ENCODE measurements around the gene LRRC18. TPM values are rescaled to one million over a fixed set of nuclear protein-coding genes. Genes with fewer than 3 reads are reported as not detected.

The LRRC18 gene
- total RNA-seq, 1 donor from 2014 or later: not detected

- Histone ChIP-seq H3K27me3 (no peaks in the 10 kb centered on the region), H3K36me3 (no peaks in the 10 kb centered on the region), H3K27ac (no peak overlapping the region), H3K9me3 (no peaks in the 10 kb centered on the region), H3K4me3 (no peak overlapping the region), H3K4me1 (no peaks in the 10 kb centered on the region)
- TF ChIP-seq CTCF (IDR thresholded peaks at IDR 0.05): no peak
- no peak for DNase-seq (ENCODE audit: low spot score in 2 of 2)
- intact Hi-C loops (cut with DNase I): loop anchor here (10.0 kb wide), 1 partner anchor 435 kb away; no protein-coding TSS in a partner anchor
Observed at GRCh38 chr10:48970046-48970445, 30.4 kb upstream of the LRRC18 start.

GRCh38 chr10:48968036-48968435, 28.4 kb upstream of the LRRC18 start:
- no peak for TF ChIP-seq CTCF (IDR thresholded peaks at IDR 0.05)
- intact Hi-C loops (cut with DNase I): no loop called here
- no peak overlapping the region for H3K4me3 ChIP-seq
- no peaks in the 10 kb centered on the region for H3K4me1 ChIP-seq
- H3K36me3 ChIP-seq: no peaks in the 10 kb centered on the region
- no peak for DNase-seq (ENCODE audit: low spot score in 2 of 2)
- H3K27ac ChIP-seq: no peak overlapping the region
- H3K27me3 ChIP-seq: no peaks in the 10 kb centered on the region
- no peaks in the 10 kb centered on the region for H3K9me3 ChIP-seq

GRCh38 chr10:48965460-48965859, 25.8 kb upstream of the LRRC18 start:
- intact Hi-C loops (cut with DNase I): no loop called here
- TF ChIP-seq CTCF (IDR thresholded peaks at IDR 0.05): no peak

GRCh38 chr10:48964038-48964437, 24.4 kb upstream of the LRRC18 start:
- TF ChIP-seq CTCF (IDR thresholded peaks at IDR 0.05): no peak
- Histone ChIP-seq H3K36me3 (no peaks in the 10 kb centered on the region), H3K9me3 (no peaks in the 10 kb centered on the region), H3K4me1 (no peaks in the 10 kb centered on the region), H3K4me3 (no peak overlapping the region), H3K27me3 (no peaks in the 10 kb centered on the region), H3K27ac (no peak overlapping the region)
- intact Hi-C loops (cut with DNase I): no loop called here
- DNase-seq (ENCODE audit: low spot score in 2 of 2): no peak

More at GRCh38 chr10:48965460-48965859, 25.8 kb upstream of the LRRC18 start:
- Histone ChIP-seq H3K27ac (no peak overlapping the region), H3K4me3 (no peak overlapping the region), H3K4me1 (no peaks in the 10 kb centered on the region), H3K27me3 (no peaks in the 10 kb centered on the region), H3K36me3 (no peaks in the 10 kb centered on the region), H3K9me3 (no peaks in the 10 kb centered on the region)
- no peak for DNase-seq (ENCODE audit: low spot score in 2 of 2)

- no peaks in the 10 kb centered on the region for H3K9me3 ChIP-seq
- no peaks in the 10 kb centered on the region for H3K27me3 ChIP-seq
- no peak overlapping the region for H3K4me3 ChIP-seq
- no peak overlapping the region for H3K27ac ChIP-seq
- intact Hi-C loops (cut with DNase I): no loop called here
- no peak for TF ChIP-seq CTCF (IDR thresholded peaks at IDR 0.05)
- no peak for DNase-seq (ENCODE audit: low spot score in 2 of 2)
- no peaks in the 10 kb centered on the region for H3K4me1 ChIP-seq
- no peaks in the 10 kb centered on the region for H3K36me3 ChIP-seq
Observed at GRCh38 chr10:48958598-48959190, 19.1 kb upstream of the LRRC18 start.

Data from ascending aorta (tissue), 2 donors.